ENCODE measurements around the gene GATA2.

Gene GATA2

DNA sequence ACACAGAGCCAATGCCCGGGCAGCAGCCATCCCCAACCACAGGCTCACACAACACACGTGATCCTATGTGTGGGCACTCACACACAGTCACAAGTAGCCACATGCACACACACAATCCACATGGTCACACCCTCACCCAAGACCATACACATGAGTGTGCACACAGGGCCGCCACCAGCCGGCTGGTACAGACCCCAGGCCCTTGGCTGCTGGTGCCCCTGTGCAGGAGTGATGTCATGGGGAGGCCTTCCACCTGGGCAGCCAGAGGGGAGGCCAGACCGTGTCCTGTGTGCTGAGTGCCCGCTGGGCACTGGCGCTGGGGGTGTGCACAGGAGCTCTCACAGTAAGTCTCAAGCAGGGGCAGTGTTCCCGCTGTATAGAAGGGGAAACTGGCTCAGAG is 63.2 kb downstream of the GATA2 start:
- no peak for FAIRE-seq

Measured in islet of Langerhans (tissue), 1 donor.